Nephron (organoid): ENCODE results near the gene MCAM.

Source experiments
- H3K27ac Mint-ChIP-seq, 3 experiments: 2 replicates each; pipeline ENCODE4 v1.8.0; 2020; ENCODE audit warnings: mixed read lengths in 3 of 3, mild to moderate bottlenecking in 2 of 3, moderate library complexity in 1 of 3
- H3K27me3 Mint-ChIP-seq: 2 replicates; pipeline ENCODE4 v1.8.0; 2021; ENCODE audit warnings: low read depth, mild to moderate bottlenecking, moderate library complexity, mixed read lengths
- H3K36me3 Mint-ChIP-seq: 2 replicates; pipeline ENCODE4 v1.8.0; 2020; ENCODE audit warnings: low read depth, mixed read lengths
- H3K4me1 Mint-ChIP-seq: 2 replicates; pipeline ENCODE4 v1.8.0; 2020; ENCODE audit warnings: mixed read lengths
- H3K4me3 Mint-ChIP-seq, 3 experiments: 2 replicates each; pipeline ENCODE4 v1.8.0; 2020; ENCODE audit warnings: mild to moderate bottlenecking in 3 of 3, mixed read lengths in 3 of 3, moderate library complexity in 2 of 3
- H3K9me3 Mint-ChIP-seq: 2 replicates; pipeline ENCODE4 v1.8.0; 2020; ENCODE audit warnings: mixed read lengths
- TF ChIP-seq, protein P1 (sequence below), 3 experiments: fragments of 200-600 bp; sonication (generic); IDR thresholded peaks; one replicate each; pipeline ENCODE4 v1.5.0; 2021; ENCODE audit warnings: antibody characterized with exemption in 3 of 3; ENCODE audit not compliant: unreplicated experiment in 3 of 3

The MCAM gene

GRCh38 chr11:119338965-119339588 is 22.1 kb upstream of the MCAM start:
- TF ChIP-seq, protein P1, sequence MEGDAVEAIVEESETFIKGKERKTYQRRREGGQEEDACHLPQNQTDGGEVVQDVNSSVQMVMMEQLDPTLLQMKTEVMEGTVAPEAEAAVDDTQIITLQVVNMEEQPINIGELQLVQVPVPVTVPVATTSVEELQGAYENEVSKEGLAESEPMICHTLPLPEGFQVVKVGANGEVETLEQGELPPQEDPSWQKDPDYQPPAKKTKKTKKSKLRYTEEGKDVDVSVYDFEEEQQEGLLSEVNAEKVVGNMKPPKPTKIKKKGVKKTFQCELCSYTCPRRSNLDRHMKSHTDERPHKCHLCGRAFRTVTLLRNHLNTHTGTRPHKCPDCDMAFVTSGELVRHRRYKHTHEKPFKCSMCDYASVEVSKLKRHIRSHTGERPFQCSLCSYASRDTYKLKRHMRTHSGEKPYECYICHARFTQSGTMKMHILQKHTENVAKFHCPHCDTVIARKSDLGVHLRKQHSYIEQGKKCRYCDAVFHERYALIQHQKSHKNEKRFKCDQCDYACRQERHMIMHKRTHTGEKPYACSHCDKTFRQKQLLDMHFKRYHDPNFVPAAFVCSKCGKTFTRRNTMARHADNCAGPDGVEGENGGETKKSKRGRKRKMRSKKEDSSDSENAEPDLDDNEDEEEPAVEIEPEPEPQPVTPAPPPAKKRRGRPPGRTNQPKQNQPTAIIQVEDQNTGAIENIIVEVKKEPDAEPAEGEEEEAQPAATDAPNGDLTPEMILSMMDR (IDR thresholded peaks at IDR 0.05; ENCODE audit: unreplicated experiment in 3 of 3), result no peak
- H3K27ac Mint-ChIP-seq, result peak overlapping the region in 2 of 3 experiments; percentile 67 to 94
- H3K4me3 Mint-ChIP-seq, result peak overlapping the region; percentile 86 to 100 (median 99)
- no peaks in the 10 kb centered on the region for H3K9me3 Mint-ChIP-seq
- H3K36me3 Mint-ChIP-seq, result no peaks in the 10 kb centered on the region
- peaks cover 51% of the 10 kb centered on the region for H3K4me1 Mint-ChIP-seq
- peaks cover 42% of the 10 kb centered on the region for H3K27me3 Mint-ChIP-seq

DNA sequence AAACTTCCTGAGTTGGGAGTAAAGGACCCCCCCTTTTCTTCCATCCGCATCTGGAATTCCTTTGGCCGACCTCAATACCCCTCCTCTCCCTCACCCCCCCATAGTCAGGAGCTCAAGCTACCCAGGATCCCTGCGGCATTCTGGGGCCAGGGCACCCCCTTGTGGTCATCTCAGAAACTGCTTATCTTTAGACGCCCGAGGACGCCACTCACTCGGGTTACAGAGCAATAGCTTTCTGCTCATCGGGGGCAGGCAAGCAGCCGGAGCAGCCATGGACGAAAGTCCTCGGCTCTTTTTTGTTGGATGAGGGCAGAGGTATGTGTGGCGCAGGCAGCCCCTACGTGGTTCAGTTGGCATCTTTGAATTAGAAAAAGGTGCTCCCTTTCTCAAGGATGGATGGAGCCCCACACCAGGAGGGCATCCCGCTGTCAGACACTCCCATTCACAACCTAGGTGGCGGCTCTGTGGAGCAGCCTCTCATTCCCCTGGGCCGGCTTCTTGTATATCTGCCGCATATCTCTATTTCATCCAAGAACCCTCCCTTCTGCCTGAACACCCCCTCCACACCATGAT is 21.5 kb upstream of the MCAM start:
- TF ChIP-seq, protein P1 (IDR thresholded peaks at IDR 0.05; ENCODE audit: unreplicated experiment in 3 of 3), result peak; percentile 65 to 79 (median 71)
- Mint-ChIP-seq H3K9me3 (no peaks in the 10 kb centered on the region), H3K27me3 (peaks cover 36% of the 10 kb centered on the region), H3K36me3 (no peaks in the 10 kb centered on the region), H3K27ac (peak overlapping the region; percentile 67 to 94 (median 75)), H3K4me1 (peaks cover 55% of the 10 kb centered on the region), H3K4me3 (peak overlapping the region; percentile 86 to 100 (median 99))

- H3K27ac Mint-ChIP-seq, result peak overlapping the region; percentile 67 to 94 (median 75)
- H3K4me1 Mint-ChIP-seq, result peaks cover 58% of the 10 kb centered on the region
- no peaks in the 10 kb centered on the region for H3K9me3 Mint-ChIP-seq
- H3K4me3 Mint-ChIP-seq, result peak overlapping the region; percentile 86 to 100 (median 99)
- H3K27me3 Mint-ChIP-seq, result peaks cover 33% of the 10 kb centered on the region
- TF ChIP-seq, protein P1 (IDR thresholded peaks at IDR 0.05; ENCODE audit: unreplicated experiment in 3 of 3), result no peak
- H3K36me3 Mint-ChIP-seq, result no peaks in the 10 kb centered on the region
Observed at GRCh38 chr11:119337581-119338317, 20.8 kb upstream of the MCAM start.

DNA sequence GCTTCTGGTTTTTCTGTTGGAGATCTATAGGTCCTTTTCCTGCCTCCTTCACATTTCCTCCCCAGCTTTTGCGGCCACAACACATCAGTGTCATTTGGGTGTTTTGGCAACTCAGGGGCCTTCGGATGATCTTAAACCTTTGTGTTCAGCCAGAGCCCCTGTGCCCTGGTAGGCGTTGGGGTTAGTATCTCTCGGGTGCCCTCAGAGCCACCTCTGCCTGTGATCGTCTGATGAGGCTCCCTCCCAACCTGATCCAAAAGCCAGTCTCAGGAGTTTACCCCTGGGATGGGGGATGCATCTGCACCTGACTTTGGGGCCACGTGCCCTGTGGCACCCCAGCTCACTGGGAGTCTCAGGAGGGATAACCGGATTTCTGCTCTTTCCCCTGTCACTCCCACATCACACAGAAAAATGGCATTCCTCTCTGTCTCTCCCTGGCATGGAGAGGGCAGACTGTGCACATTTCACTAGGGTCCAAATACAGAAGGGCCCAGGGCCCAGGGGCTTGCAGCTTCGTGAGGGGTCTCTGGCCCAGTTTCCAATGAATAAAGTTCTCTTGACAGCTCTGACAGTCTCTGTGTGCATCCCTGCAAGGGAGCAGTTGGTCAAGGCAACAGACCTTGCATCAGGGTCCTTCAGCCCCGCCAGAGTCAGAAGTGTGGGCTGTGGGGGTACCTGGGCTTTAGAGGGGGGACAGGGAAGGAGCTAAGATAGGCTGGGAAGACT is 20.0 kb upstream of the MCAM start:
- H3K36me3 Mint-ChIP-seq, result no peaks in the 10 kb centered on the region
- H3K27me3 Mint-ChIP-seq, result peaks cover 26% of the 10 kb centered on the region
- H3K4me1 Mint-ChIP-seq, result peaks cover 61% of the 10 kb centered on the region
- H3K27ac Mint-ChIP-seq, result peak overlapping the region in 2 of 3 experiments; percentile 67 to 75
- peak overlapping the region; percentile 86 to 100 (median 99) for H3K4me3 Mint-ChIP-seq
- H3K9me3 Mint-ChIP-seq, result no peaks in the 10 kb centered on the region
- TF ChIP-seq, protein P1 (IDR thresholded peaks at IDR 0.05; ENCODE audit: unreplicated experiment in 3 of 3), result no peak

DNA sequence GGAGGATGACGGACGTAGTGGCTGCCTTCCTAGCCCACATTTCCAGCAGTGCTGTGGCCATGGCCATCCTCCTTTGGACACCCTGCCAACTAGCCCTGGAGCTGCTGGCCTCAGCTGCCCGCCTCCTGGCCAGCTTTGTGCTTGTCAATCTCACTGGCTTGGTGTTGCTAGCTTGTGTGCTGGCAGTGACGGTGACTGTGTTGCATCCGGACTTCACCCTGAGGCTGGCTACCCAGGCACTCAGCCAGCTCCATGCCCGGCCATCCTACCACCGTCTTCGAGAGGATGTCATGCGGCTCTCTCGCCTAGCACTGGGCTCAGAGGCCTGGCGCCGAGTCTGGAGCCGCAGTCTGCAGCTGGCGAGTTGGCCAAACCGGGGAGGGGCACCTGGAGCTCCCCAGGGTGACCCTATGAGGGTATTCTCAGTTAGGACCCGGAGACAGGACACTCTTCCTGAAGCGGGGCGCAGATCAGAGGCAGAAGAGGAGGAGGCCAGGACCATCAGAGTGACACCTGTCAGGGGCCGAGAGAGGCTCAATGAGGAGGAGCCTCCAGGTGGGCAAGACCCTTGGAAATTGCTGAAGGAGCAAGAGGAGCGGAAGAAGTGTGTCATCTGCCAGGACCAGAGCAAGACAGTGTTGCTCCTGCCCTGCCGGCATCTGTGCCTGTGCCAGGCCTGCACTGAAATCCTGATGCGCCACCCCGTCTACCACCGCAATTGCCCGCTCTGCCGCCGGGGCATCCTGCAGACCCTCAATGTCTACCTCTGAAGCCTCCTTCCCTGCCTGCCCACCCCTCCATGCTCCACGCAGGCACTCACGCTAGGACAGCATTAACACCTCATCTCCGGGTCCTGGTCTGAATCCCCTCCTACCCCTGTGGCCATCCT is 19.0 kb upstream of the MCAM start:
- peaks cover 58% of the 10 kb centered on the region for H3K4me1 Mint-ChIP-seq
- H3K27ac Mint-ChIP-seq, result peak overlapping the region in 1 of 3 experiments; percentile 44
- H3K36me3 Mint-ChIP-seq, result no peaks in the 10 kb centered on the region

More for the DNA sequence above, 19.0 kb upstream of the MCAM start:
- Mint-ChIP-seq H3K9me3 (no peaks in the 10 kb centered on the region), H3K27me3 (peaks cover 18% of the 10 kb centered on the region), H3K4me3 (peak overlapping the region; percentile 99 to 100 (median 99))
- TF ChIP-seq, protein P1 (IDR thresholded peaks at IDR 0.05; ENCODE audit: unreplicated experiment in 3 of 3), result no peak
